ENCODE results near the gene EDC3.

- TF ChIP-seq, protein P1, sequence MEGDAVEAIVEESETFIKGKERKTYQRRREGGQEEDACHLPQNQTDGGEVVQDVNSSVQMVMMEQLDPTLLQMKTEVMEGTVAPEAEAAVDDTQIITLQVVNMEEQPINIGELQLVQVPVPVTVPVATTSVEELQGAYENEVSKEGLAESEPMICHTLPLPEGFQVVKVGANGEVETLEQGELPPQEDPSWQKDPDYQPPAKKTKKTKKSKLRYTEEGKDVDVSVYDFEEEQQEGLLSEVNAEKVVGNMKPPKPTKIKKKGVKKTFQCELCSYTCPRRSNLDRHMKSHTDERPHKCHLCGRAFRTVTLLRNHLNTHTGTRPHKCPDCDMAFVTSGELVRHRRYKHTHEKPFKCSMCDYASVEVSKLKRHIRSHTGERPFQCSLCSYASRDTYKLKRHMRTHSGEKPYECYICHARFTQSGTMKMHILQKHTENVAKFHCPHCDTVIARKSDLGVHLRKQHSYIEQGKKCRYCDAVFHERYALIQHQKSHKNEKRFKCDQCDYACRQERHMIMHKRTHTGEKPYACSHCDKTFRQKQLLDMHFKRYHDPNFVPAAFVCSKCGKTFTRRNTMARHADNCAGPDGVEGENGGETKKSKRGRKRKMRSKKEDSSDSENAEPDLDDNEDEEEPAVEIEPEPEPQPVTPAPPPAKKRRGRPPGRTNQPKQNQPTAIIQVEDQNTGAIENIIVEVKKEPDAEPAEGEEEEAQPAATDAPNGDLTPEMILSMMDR (IDR thresholded peaks at IDR 0.05 in 2 of 3, conservative IDR thresholded peaks at IDR 0.05 in 1 of 3; ENCODE audit: borderline replicate concordance in 1 of 3, insufficient read depth in 1 of 3, low read depth in 2 of 3, low read length in 2 of 3), result no peak
- TF ChIP-seq EZH2 (IDR thresholded peaks at IDR 0.05) (no peak), POLR2AphosphoS5 (IDR thresholded peaks at IDR 0.05; ENCODE audit: low read depth, low read length) (no peak), POLR2A (IDR thresholded peaks at IDR 0.05; ENCODE audit: borderline replicate concordance, extremely low read depth, insufficient read depth, insufficient read length) (no peak), MAX (IDR thresholded peaks at IDR 0.05) (no peak), CEBPB (IDR thresholded peaks at IDR 0.05; ENCODE audit: low read depth) (no peak), EZH2phosphoT487 (IDR thresholded peaks at IDR 0.05; ENCODE audit: borderline replicate concordance) (no peak), SP1 (IDR thresholded peaks at IDR 0.05; ENCODE audit: low read depth) (no peak), ZFX (IDR thresholded peaks at IDR 0.05) (no peak), RAD21 (IDR thresholded peaks at IDR 0.05; ENCODE audit: low read depth) (no peak), SIN3A (IDR thresholded peaks at IDR 0.05; ENCODE audit: low read depth) (no peak), ZBTB33 (IDR thresholded peaks at IDR 0.05; ENCODE audit: extremely low read depth, insufficient replicate concordance, low read length) (no peak), FOSL1 (IDR thresholded peaks at IDR 0.05; ENCODE audit: low read depth) (no peak)
Measured at GRCh38 chr15:74674161-74674560, 21.7 kb downstream of the EDC3 start.
